Stomach (tissue), 9 donors: Measurements from ENCODE around the gene ABCC5. TPM values are rescaled to one million over a fixed set of nuclear protein-coding genes. Genes with fewer than 3 reads are reported as not detected.
A peak's percentile ranks its signal among the peaks of the same experiment; 100 is the strongest.

ENCODE experiments used
- DNase-seq, 2 donors: peaks; one replicate each; pipeline versions ENCODE4 v3.0.0 to v3.0.0-alpha.2; 2013 to 2019
- H3K27ac ChIP-seq, 5 donors: fragments of 200-600 bp in 4 of 5; sonication (generic) in 4 of 5; one replicate each; pipeline ENCODE4 v1.5.1; 2013 to 2019; ENCODE audit warnings: mild to moderate bottlenecking in 1 of 5, moderate library complexity in 1 of 5
- H3K27me3 ChIP-seq, 3 donors: fragments of 200-600 bp; sonication (generic); one replicate each; pipeline ENCODE4 v1.5.1; 2017 to 2019; ENCODE audit warnings: mixed run types in 1 of 3
- H3K36me3 ChIP-seq, 4 donors: fragments of 200-600 bp; sonication (generic); 1 replicate in 3 of 4; 2 replicates in 1 of 4; pipeline ENCODE4 v1.5.1; 2016 to 2019
- H3K4me1 ChIP-seq, 4 donors: fragments of 200-600 bp; sonication (generic); one replicate each; pipeline ENCODE4 v1.5.1; 2016 to 2019
- H3K4me3 ChIP-seq, 4 donors: fragments of 200-600 bp; sonication (generic) in 3 of 4; one replicate each; pipeline ENCODE4 v1.5.1; 2016 to 2019; ENCODE audit warnings: mild to moderate bottlenecking in 1 of 4
- H3K9me3 ChIP-seq, 4 donors: fragments of 200-600 bp; sonication (generic); one replicate each; pipeline ENCODE4 v1.5.1; 2016 to 2019
- EP300 ChIP-seq: sonication (generic); formaldehyde crosslinking; IDR thresholded peaks from one replicate; pipeline ENCODE4 v1.6.1; 2017; ENCODE audit warnings: antibody characterized with exemption
- POLR2A ChIP-seq, 4 donors: fragments of 450-650 bp; IDR thresholded peaks; one replicate each; pipeline ENCODE4 v1.6.1; 2016; ENCODE audit warnings: antibody characterized with exemption in 4 of 4, control low read depth in 2 of 4, mild to moderate bottlenecking in 1 of 4, moderate library complexity in 1 of 4
- POLR2AphosphoS5 ChIP-seq, 3 donors: sonication (generic); formaldehyde crosslinking; IDR thresholded peaks; one replicate each; pipeline ENCODE4 v1.6.1; 2016; ENCODE audit warnings: antibody characterized with exemption in 3 of 3
- WGBS, 5 donors: extraction: QIAGEN DNeasy Blood & Tissue Kit in 3 of 5; methylation state at CpG; one replicate each; pipeline versions ENCODE4 v1.1.5 to v1.1.7; 2013 to 2018; 5-methylcytosine and 5-hydroxymethylcytosine counted together
- intact Hi-C: fragments of 100-400 bp; cut with DNase I; formaldehyde crosslinking; loops from one replicate; pipeline ENCODE4 v1.15.1; 2023; ENCODE audit warnings: low total_unique reads
- polyA plus RNA-seq, 3 donors: library from polyadenylated mRNA; stranded (reverse); fragments of 200-250 nt; gene quantifications; one replicate each; pipeline ENCODE4 v1.2.3, GENCODE V29; 2013
- total RNA-seq, 5 donors: library from RNA; depleted of rRNA; stranded (reverse); fragments of >200 nt; gene quantifications; one replicate each; pipeline versions ENCODE4 v1.1.0 to v1.2.3, GENCODE V29; 2014 to 2016
- TF ChIP-seq, protein P1 (sequence below), 7 experiments: fragments of 450-650 bp in 4 of 7; fragments of 200-600 bp in 3 of 7; sonication (generic) in 3 of 7; IDR thresholded peaks; one replicate each; pipeline ENCODE4 v1.5.1; 2016 to 2019; ENCODE audit warnings: antibody characterized with exemption in 7 of 7, control low read depth in 2 of 7, mild to moderate bottlenecking in 1 of 7
- donor health status: healthy with polysubstance abuse.
- donor health status: Bipolar disorder and iron deficiency.
- donor health status: healthy.

ABCC5 gene
- total and polyA plus RNA-seq, 8 donors = 16.6 to 241 (median 78.3) TPM

DNA sequence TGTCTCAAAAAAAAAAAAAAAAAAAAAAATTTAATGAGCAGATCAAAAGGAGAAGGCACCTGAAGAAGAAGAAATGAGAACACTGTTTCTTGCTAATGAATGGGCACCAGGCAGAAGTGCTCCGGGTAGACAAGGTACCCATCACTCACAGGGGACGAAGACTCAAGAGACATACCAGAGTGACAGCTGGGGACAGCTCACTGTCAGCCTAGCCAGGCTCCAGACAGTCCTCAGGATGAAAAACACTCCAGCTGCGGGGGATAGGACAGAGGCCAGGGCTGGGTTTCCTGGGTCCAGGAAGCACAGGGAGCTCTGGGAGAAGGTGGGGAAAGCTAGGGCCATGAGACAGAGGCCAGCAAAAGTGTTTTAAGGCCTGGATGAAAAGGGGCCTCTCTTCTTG lies 84.5 kb downstream of the ABCC5 start:
- intact Hi-C loops = no loop called here

GRCh38 chr3:183931881-183932280 lies 85.8 kb downstream of the ABCC5 start:
- WGBS, 5 donors = 67 to 97% (median 85%) methylated on average over 2 of the region's 2 CpGs
- H3K9me3 ChIP-seq = no peaks in the 10 kb centered on the region
- no peaks in the 10 kb centered on the region for H3K27me3 ChIP-seq
- no peak for DNase-seq
- H3K4me3 ChIP-seq = no peak overlapping the region
- no peak overlapping the region for H3K27ac ChIP-seq
- no peaks in the 10 kb centered on the region for H3K4me1 ChIP-seq
- TF ChIP-seq EP300 = no peak
- TF ChIP-seq POLR2A (IDR thresholded peaks at IDR 0.05) = no peak
- TF ChIP-seq POLR2AphosphoS5 (IDR thresholded peaks at IDR 0.05) = no peak
- TF ChIP-seq, protein P1, sequence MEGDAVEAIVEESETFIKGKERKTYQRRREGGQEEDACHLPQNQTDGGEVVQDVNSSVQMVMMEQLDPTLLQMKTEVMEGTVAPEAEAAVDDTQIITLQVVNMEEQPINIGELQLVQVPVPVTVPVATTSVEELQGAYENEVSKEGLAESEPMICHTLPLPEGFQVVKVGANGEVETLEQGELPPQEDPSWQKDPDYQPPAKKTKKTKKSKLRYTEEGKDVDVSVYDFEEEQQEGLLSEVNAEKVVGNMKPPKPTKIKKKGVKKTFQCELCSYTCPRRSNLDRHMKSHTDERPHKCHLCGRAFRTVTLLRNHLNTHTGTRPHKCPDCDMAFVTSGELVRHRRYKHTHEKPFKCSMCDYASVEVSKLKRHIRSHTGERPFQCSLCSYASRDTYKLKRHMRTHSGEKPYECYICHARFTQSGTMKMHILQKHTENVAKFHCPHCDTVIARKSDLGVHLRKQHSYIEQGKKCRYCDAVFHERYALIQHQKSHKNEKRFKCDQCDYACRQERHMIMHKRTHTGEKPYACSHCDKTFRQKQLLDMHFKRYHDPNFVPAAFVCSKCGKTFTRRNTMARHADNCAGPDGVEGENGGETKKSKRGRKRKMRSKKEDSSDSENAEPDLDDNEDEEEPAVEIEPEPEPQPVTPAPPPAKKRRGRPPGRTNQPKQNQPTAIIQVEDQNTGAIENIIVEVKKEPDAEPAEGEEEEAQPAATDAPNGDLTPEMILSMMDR (IDR thresholded peaks at IDR 0.05) = no peak
- H3K36me3 ChIP-seq = peaks cover 16 to 90% (median 80%) of the 10 kb centered on the region in 4 donors
- intact Hi-C loops = no loop called here

More for the DNA sequence above, 84.5 kb downstream of the ABCC5 start:
- Histone ChIP-seq H3K36me3 (peaks cover 16 to 90% (median 80%) of the 10 kb centered on the region in 4 donors), H3K4me3 (no peak overlapping the region), H3K4me1 (no peaks in the 10 kb centered on the region), H3K27me3 (no peaks in the 10 kb centered on the region), H3K9me3 (no peaks in the 10 kb centered on the region), H3K27ac (peak overlapping the region in 2 of 5 donors; percentile 12 to 42)
- no peak for DNase-seq
- 83 to 91% (median 89%) methylated on average over 3 of the region's 3 CpGs for WGBS, 5 donors
- no peak for TF ChIP-seq EP300
- no peak for TF ChIP-seq POLR2A (IDR thresholded peaks at IDR 0.05)
- TF ChIP-seq, protein P1 (IDR thresholded peaks at IDR 0.05) = no peak
- no peak for TF ChIP-seq POLR2AphosphoS5 (IDR thresholded peaks at IDR 0.05)

DNA sequence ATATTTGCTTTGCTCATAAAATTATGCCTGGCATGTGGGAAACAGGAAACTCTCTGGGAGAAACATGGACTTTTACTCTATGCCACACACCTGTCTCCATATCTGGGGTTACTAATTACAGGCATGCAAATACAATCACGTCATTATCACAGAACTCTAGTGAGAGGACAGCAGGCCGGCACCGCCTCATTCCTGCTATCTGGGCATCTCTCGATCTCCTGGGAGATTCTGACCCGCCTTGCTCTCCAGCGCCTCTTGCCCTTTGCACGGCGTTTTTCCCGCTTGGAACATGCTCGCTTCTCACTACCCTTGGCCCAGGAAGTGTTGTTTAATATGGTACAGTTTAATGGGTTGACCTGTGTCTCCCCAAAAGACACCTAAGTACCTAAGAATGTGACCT lies 87.6 kb downstream of the ABCC5 start:
- TF ChIP-seq POLR2AphosphoS5 (IDR thresholded peaks at IDR 0.05) = peak in 2 of 3 donors; percentile 39 to 42
- TF ChIP-seq, protein P1 (IDR thresholded peaks at IDR 0.05) = no peak
- Histone ChIP-seq H3K4me1 (no peaks in the 10 kb centered on the region), H3K36me3 (peaks cover 19 to 88% (median 80%) of the 10 kb centered on the region in 4 donors), H3K9me3 (no peaks in the 10 kb centered on the region), H3K27ac (peak overlapping the region in 3 of 5 donors; percentile 39 to 67 (median 57)), H3K4me3 (no peak overlapping the region), H3K27me3 (no peaks in the 10 kb centered on the region)
- peak; percentile 62 to 66 for DNase-seq
- 53 to 78% (median 57%) methylated on average over 10 of the region's 10 CpGs for WGBS, 5 donors
- intact Hi-C loops = no loop called here

DNA sequence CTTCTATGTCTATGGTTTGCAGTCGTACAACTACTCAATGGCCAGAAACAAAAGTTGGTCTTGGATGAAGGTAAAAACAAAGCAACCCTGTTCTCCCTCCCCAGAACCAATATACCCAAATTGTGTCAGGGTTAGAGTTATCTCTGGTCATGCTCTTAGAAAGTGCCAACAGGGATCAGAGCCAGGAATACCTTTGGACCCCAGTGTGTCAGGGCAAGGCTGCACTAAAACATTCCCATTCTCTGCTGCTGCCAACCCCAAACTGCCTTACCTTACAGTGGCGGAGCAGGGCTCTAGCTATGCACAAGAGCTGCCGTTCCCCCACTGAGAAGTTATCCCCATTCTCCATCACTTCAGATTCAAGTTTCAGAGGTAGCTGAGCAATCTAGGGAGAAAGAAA lies 90.6 kb downstream of the ABCC5 start:
- WGBS, 5 donors = 89 to 99% (median 98%) methylated on average over 3 of the region's 3 CpGs

More for the DNA sequence above, 90.6 kb downstream of the ABCC5 start:
- DNase-seq = no peak
- H3K4me3 ChIP-seq = no peak overlapping the region
- peaks cover 0 to 3% (median 0%) of the 10 kb centered on the region in 4 donors for H3K4me1 ChIP-seq
- no peaks in the 10 kb centered on the region for H3K9me3 ChIP-seq
- H3K27me3 ChIP-seq = no peaks in the 10 kb centered on the region
- intact Hi-C loops = no loop called here
- peak overlapping the region in 1 of 5 donors; percentile 78 for H3K27ac ChIP-seq
- peaks cover 42 to 90% (median 85%) of the 10 kb centered on the region in 4 donors for H3K36me3 ChIP-seq
- TF ChIP-seq, protein P1 (IDR thresholded peaks at IDR 0.05) = no peak
- no peak for TF ChIP-seq EP300
